PC-9 (cell line): ENCODE data around the gene HK2. TPM values are rescaled to one million over a fixed set of nuclear protein-coding genes. Genes with fewer than 3 reads are reported as not detected.

Experiments used
- BruUV-seq: library from RNA; stranded (reverse); fragments of 400-500 nt; replicated peaks from 2 replicates; lab custom pipeline; 2021; lab: Mats Ljungman, UMichigan
- CTCF ChIA-PET: fragments of 300-600 bp; sonication (Branson Sonifier 250); formaldehyde crosslinking; loops from one replicate; lab custom pipeline; 2022; ENCODE audit warnings: antibody characterized with exemption; lab: Charles Lee
- POLR2A ChIA-PET: fragments of 300-600 bp; sonication (Branson Sonifier 250); formaldehyde crosslinking; loops from one replicate; lab custom pipeline; 2022; ENCODE audit warnings: antibody characterized with exemption; ENCODE audit not compliant: unreplicated experiment; lab: Charles Lee
- DNase-seq, 2 experiments: peaks; one replicate each; pipeline versions ENCODE4 v3.0.0 to v3.0.0-alpha.2; 2015 to 2022; ENCODE audit warnings: mixed read lengths in 1 of 2
- H2AFZ ChIP-seq: fragments of 200-600 bp; sonication (generic); 2 replicates; pipeline ENCODE4 v1.8.1; 2017; ENCODE audit warnings: antibody characterized with exemption
- H3F3A ChIP-seq: fragments of 200-600 bp; sonication (generic); 2 replicates; pipeline ENCODE4 v1.8.1; 2017; ENCODE audit warnings: antibody characterized with exemption, mild to moderate bottlenecking, low read depth; ENCODE audit not compliant: insufficient read depth
- H3K27ac ChIP-seq: fragments of 200-600 bp; sonication (generic); 2 replicates; pipeline ENCODE4 v1.6.1; 2016; ENCODE audit warnings: mixed run types
- H3K27me3 ChIP-seq: fragments of 200-600 bp; sonication (generic); 2 replicates; pipeline ENCODE4 v1.6.1; 2016; ENCODE audit warnings: low read depth, mixed run types; ENCODE audit not compliant: insufficient read depth
- H3K36me3 ChIP-seq: fragments of 200-600 bp; sonication (generic); 2 replicates; pipeline ENCODE4 v1.6.1; 2016; ENCODE audit warnings: low read depth, mixed run types
- H3K4me1 ChIP-seq: fragments of 200-600 bp; sonication (generic); replicated peaks from 2 replicates; pipeline ENCODE4 v1.6.1; 2016; ENCODE audit warnings: mixed run types; ENCODE audit not compliant: insufficient read depth
- H3K4me2 ChIP-seq: fragments of 200-600 bp; sonication (generic); 2 replicates; pipeline ENCODE4 v1.6.1; 2017; ENCODE audit warnings: mixed run types
- H3K4me3 ChIP-seq: fragments of 200-600 bp; sonication (generic); 2 replicates; pipeline ENCODE4 v1.6.1; 2016; ENCODE audit warnings: mixed run types
- H3K79me2 ChIP-seq: fragments of 200-600 bp; sonication (generic); 2 replicates; pipeline ENCODE4 v1.6.1; 2017; ENCODE audit warnings: low read depth, mixed run types
- H3K9me2 ChIP-seq: fragments of 200-600 bp; sonication (generic); 2 replicates; pipeline ENCODE4 v1.8.1; 2017; ENCODE audit warnings: mild to moderate bottlenecking; ENCODE audit not compliant: insufficient read depth
- H3K9me3 ChIP-seq: fragments of 200-600 bp; sonication (generic); 2 replicates; pipeline ENCODE4 v1.8.1; 2016; ENCODE audit warnings: low read depth; ENCODE audit not compliant: insufficient read depth
- H4K20me1 ChIP-seq: fragments of 200-600 bp; sonication (generic); 2 replicates; pipeline ENCODE4 v1.8.1; 2017; ENCODE audit not compliant: insufficient read depth
- CTCF ChIP-seq: fragments of 200-600 bp; sonication (generic); conservative IDR thresholded peaks from 2 replicates; pipeline ENCODE4 v1.6.1; 2017; ENCODE audit warnings: mixed run types, antibody characterized with exemption, mild to moderate bottlenecking, moderate library complexity
- EZH2 ChIP-seq: fragments of 200-600 bp; sonication (generic); IDR thresholded peaks from 2 replicates; pipeline ENCODE4 v1.8.0; 2017; ENCODE audit warnings: antibody characterized with exemption, low read depth
- intact Hi-C: fragments of 100-400 bp; cut with micrococcal nuclease; formaldehyde crosslinking; loops from one replicate; pipeline ENCODE4 v1.10.0; 2022; ENCODE audit not compliant: unreplicated experiment
- total RNA-seq: library from RNA; stranded (reverse); gene quantifications from 2 replicates; pipeline ENCODE4 v1.2.3, GENCODE V29; 2021

Gene HK2
- total RNA-seq, 1 experiment from 2014 or later = 7.8 TPM

- Histone ChIP-seq H3K27ac (no peak overlapping the region), H3K4me3 (no peak overlapping the region), H3K4me1 (no peaks in the 10 kb centered on the region), H3K79me2 (no peaks in the 10 kb centered on the region), H3K36me3 (no peaks in the 10 kb centered on the region), H3K9me2 (no peaks in the 10 kb centered on the region), H3K27me3 (no peaks in the 10 kb centered on the region), H4K20me1 (no peaks in the 10 kb centered on the region), H2AFZ (no peak overlapping the region), H3F3A (no peaks in the 10 kb centered on the region), H3K4me2 (no peak overlapping the region), H3K9me3 (no peaks in the 10 kb centered on the region)
- ChIA-PET CTCF (no interaction called here), POLR2A (no interaction called here)
- DNase-seq = no peak
- TF ChIP-seq EZH2 = no peak
- no peak for TF ChIP-seq CTCF
- intact Hi-C loops = no loop called here
- no TSS peak for BruUV-seq
Measured at GRCh38 chr2:74942263-74942662, 108.3 kb downstream of the HK2 start.

Other genes starting within 250 kb of the HK2 start
- gene M1AP, start 185.8 kb upstream of the HK2 start, total RNA-seq = 4.5 and 7.7 TPM in 2 replicates
- gene SEMA4F, start 179.9 kb upstream of the HK2 start, total RNA-seq = 10.6 and 12.3 TPM in 2 replicates
- 53.8 and 74.4 TPM in 2 replicates for gene POLE4, start 124.5 kb downstream of the HK2 start, total RNA-seq